Liver (tissue), 3 donors: ENCODE results near the gene FRMD4A.

Source experiments
- ATF3 ChIP-seq: IDR thresholded peaks from 2 replicates; pipeline ENCODE4 v1.6.1; 2016; ENCODE audit warnings: antibody characterized with exemption
- JUND ChIP-seq, 2 donors: IDR thresholded peaks; 2 replicates each; pipeline ENCODE4 v1.6.1; 2016; ENCODE audit warnings: antibody characterized with exemption in 2 of 2
- NR2F2 ChIP-seq: IDR thresholded peaks from 2 replicates; pipeline ENCODE4 v1.6.1; 2016; ENCODE audit warnings: antibody characterized with exemption
- RAD21 ChIP-seq, 2 donors: IDR thresholded peaks; 2 replicates each; pipeline ENCODE4 v1.6.1; 2016; ENCODE audit warnings: antibody characterized with exemption in 2 of 2, mild to moderate bottlenecking in 2 of 2
- REST ChIP-seq: IDR thresholded peaks from 2 replicates; pipeline ENCODE4 v1.6.1; 2016; ENCODE audit warnings: antibody characterized with exemption, mild to moderate bottlenecking
- TAF1 ChIP-seq: conservative IDR thresholded peaks from 2 replicates; pipeline ENCODE4 v1.6.1; 2016; ENCODE audit warnings: antibody characterized with exemption, mild to moderate bottlenecking
- YY1 ChIP-seq: IDR thresholded peaks from 2 replicates; pipeline ENCODE4 v1.6.1; 2016; ENCODE audit warnings: antibody characterized with exemption, mild to moderate bottlenecking
- TF ChIP-seq, protein P1 (sequence below): fragments of 150-350 bp; IDR thresholded peaks from 2 replicates; pipeline ENCODE4 v1.5.1; 2017; ENCODE audit warnings: improper control_type of control experiment, low read depth, low read length; ENCODE audit not compliant: missing input control
- donor health status: healthy.
- donor health status: healthy.

GRCh38 chr10:13970957-13971353 lies 359.8 kb downstream of the FRMD4A start:
- TF ChIP-seq NR2F2 (no peak), ATF3 (no peak), REST (no peak), TAF1 (no peak), JUND (IDR thresholded peaks at IDR 0.05) (no peak), YY1 (no peak), RAD21 (IDR thresholded peaks at IDR 0.05) (no peak)
- TF ChIP-seq, protein P1, sequence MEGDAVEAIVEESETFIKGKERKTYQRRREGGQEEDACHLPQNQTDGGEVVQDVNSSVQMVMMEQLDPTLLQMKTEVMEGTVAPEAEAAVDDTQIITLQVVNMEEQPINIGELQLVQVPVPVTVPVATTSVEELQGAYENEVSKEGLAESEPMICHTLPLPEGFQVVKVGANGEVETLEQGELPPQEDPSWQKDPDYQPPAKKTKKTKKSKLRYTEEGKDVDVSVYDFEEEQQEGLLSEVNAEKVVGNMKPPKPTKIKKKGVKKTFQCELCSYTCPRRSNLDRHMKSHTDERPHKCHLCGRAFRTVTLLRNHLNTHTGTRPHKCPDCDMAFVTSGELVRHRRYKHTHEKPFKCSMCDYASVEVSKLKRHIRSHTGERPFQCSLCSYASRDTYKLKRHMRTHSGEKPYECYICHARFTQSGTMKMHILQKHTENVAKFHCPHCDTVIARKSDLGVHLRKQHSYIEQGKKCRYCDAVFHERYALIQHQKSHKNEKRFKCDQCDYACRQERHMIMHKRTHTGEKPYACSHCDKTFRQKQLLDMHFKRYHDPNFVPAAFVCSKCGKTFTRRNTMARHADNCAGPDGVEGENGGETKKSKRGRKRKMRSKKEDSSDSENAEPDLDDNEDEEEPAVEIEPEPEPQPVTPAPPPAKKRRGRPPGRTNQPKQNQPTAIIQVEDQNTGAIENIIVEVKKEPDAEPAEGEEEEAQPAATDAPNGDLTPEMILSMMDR: no peak
